Mucosa of gallbladder (tissue), 1 donor: ENCODE measurements around the gene SPESP1. TPM values are rescaled to one million over a fixed set of nuclear protein-coding genes. Genes with fewer than 3 reads are reported as not detected.
"Not testable (repeated sequence)": the region's sequence is repeated elsewhere in the genome, so short reads cannot be mapped to it uniquely, and the experiment has no call there.

Experiments
- DNase-seq: peaks from one replicate; pipeline ENCODE4 v3.0.0-alpha.2; 2020; ENCODE audit warnings: low spot score
- total RNA-seq: library from RNA; stranded (reverse); gene quantifications from one replicate; pipeline ENCODE4 v1.2.1, GENCODE V29; 2021
- donor health status: DM: no; HTN: no; CAD: no.

The SPESP1 gene
- total RNA-seq, 1 donor from 2014 or later = 5.9 TPM

DNA sequence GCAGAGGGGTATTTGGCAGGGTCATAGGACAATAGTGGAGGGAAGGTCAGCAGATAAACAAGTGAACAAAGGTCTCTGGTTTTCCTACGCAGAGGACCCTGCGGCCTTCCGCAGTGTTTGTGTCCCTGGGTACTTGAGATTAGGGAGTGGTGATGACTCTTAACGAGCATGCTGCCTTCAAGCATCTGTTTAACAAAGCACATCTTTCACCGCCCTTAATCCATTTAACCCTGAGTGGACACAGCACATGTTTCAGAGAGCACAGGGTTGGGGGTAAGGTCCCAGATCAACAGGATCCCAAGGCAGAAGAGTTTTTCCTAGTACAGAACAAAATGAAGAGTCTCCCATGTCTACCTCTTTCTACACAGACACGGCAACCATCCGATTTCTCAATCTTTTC, 33.4 kb downstream of the SPESP1 start:
- DNase-seq = not testable (repeated sequence)

DNA sequence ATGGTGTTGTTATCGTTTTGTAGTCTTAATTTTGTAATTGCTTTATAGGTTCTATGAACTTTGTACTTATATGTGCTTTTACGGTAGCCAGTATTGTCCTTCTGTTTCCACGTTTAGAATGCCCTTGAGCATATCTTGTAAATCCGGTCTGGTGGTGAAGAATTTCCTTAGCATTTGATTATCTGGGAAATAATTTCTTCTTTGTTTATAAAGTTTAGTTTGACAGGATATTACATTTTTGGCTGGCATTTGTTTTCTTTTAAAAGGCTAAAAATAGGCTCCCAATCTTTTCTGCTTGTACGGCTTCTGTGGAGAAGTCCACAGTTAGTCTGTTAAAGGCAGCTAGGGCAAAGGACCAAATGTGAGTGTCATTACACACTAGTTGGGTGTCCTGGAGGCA, 36.7 kb downstream of the SPESP1 start:
- DNase-seq = no peak

DNA sequence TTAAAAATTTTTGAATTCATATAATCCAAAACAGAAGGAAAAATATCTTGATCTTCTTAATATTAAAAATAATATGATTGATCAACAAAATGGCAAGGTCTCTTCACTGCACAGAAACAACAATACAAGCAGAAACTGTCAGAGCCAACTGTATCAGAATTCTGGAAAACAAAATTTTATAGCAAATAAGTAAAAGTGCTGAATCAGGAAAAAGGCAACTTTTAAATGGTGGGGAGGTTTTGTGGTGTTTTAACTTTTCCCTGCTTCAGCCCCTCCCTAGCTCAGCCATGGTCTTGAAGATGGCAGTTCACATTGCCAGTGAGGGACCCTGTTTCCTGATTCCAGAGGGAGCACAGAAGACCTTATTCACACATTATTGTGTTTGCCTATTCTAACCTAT, 37.6 kb downstream of the SPESP1 start:
- no peak for DNase-seq

DNA sequence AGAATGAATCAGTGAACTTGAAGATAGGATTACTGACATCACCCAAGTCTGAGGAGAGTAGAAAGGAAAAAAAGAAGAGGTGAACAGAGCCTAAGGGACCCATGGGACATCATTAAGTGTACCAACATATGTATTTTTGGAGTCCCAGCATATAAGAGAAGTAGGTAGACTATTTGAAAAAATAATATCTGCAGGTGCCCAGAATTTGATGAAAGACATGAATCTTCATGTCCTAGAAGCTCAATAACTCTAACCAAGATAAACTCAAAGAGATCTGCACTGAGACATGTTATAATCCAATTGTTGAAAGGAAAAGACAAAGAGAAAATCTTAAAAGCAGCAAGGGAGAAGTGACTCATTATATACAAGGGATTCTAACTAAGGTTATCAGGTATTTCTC, 39.0 kb downstream of the SPESP1 start:
- no peak for DNase-seq

DNA sequence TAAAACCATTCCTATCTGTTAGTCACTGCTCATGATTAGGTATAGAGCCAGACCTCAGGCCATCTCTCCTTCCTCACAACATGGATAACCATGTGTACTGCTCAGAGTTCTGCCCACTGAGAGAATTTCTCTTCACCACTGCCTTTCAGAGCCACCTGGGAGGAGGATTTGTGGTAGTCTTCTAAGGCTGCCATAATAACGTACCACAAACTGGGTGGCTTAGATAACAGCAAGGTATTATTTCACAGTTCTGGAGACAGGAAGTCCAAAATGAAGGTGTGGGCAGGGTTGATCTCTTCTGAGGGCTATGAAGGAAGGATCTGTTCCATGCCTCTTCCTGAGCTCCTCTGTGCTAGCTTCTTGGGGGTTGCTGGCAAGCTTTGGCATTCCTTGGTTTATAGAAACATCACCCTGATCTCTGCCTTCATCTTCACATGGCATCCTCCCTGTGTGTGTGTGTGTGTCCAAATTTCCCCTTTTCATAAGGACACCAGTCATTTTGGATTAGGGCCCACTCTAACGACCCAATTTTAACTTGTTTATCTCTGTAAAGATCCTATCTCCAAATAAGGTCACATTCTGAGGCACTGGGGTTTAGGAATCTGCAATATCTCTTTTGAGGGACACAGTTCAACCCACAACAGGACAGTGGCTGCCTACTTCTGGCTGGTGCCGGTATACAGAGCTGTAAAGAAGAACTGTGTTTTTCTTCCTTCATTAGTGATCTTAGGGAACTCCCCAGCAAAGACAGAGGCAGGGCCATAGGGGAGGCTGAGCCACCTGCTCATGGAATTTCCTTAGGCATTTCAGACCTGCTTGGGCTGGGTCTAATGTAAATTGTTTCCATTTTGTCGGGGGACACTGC, 42.1 kb downstream of the SPESP1 start:
- DNase-seq = no peak

DNA sequence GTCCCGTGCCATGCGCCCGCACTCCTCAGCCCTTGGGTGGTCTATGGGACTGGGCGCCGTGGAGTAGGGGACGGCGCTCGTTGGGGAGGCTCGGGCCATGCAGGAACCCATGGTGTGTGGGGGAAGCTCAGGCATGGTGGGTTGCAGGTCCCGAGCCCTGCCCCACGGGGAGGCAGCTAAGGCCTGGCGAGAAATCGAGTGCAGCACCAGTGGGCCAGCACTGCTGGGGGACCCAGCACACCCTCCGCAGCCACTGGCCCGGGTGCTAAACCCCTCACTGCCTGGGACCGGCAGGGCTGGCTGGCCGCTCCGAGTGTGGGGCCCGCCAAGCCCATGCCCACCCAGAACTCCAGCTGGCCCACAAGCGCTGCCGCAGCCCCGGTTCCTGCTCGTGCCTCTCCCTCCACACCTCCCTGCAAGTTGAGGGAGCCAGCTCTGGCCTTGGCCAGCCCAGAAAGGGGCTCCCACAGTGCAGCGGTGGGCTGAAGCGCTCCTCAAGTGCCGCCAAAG, 45.4 kb downstream of the SPESP1 start:
- not testable (repeated sequence) for DNase-seq

DNA sequence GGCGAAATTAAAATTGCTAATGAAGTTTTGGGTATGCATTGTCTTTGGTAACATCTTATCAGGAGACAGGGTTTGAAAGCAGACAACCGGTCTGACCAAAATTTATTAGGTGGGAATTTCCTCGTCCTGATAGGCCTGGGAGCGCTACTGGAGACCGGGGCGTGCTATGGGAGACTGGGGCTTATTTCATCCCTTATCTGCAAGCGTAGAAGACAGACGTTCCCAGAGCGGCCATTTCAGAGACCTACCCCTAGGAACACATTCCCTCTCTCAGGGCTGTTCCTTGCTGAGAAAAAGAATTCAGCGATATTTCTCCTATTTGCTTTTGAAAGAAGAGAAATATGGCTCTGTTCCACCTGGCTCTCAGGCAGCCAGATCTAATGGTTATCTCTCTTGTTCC, 47.1 kb downstream of the SPESP1 start:
- not testable (repeated sequence) for DNase-seq

DNA sequence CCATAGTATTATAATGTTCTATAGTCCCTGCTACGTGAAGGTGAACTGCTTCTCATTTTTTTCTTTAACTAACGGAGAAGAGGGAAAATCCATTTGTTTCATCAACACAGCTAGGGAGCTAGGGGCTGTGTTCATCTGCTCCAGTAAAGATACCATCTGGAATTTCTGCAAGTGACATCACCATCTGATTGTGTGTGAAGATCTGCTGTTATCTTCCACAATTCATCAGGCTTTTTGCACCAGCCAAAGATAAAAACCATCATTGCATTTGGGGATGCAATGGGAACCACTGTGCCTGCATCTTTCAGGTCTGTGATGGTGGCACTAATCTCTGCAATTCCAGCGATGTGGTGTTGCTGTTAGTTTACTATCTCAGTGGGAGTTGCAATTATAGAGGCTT, 48.7 kb downstream of the SPESP1 start:
- DNase-seq = no peak

DNA sequence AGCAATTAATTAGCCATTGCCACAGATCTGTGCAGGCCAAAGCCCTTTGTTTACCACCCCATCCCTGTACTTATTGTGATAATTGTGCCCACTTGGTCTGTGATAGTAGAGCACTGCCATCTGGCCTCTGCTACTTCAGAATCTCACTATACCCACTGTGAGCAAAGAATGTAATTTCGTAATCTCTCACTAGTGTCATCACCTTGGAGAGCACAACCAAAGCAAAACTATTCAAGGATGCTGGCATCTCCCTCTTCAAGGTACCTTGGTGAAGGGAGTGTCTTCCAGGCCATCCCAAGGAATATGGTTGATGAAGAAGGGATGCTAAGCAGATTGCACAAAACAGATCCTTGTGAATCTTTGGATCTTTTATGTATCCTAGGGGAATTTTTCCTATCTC, 49.5 kb downstream of the SPESP1 start:
- no peak for DNase-seq

DNA sequence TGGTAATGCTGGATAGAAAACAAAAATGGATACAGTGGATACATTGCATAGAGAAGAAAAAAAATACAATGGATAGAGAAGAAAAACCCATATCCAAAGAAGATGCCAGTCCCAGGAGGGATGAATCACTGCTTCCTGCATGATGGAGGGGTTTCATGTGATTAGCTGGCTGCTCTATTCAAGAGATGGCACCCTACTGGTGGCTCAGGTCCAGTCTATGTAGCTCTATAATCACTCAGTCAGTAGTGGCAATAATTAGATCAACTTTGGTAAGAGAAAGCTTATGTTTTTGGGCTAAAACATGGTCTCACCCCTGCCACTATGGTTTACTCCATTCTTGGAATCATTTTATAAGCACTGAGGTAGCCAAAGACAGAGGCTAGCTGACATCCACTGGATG, 50.5 kb downstream of the SPESP1 start:
- DNase-seq = no peak

DNA sequence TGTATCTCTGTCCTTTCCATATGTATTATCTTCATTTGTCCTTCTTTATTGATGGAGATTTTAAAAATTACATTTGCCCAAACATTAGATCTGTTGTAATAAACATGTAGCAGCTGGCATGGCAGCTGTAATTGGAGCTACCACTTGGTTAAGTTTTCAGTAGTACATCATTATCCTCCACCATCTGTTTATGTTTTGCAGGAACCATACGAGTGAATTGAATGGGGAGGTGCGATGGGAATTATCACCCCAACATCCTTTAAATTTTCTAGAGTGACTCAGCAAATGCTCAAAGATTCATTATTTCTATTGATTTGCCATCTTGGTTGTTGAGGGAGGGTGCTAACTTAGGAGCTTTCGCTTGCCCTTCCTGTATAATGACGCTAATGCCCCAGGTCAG, 51.6 kb downstream of the SPESP1 start:
- DNase-seq = no peak

DNA sequence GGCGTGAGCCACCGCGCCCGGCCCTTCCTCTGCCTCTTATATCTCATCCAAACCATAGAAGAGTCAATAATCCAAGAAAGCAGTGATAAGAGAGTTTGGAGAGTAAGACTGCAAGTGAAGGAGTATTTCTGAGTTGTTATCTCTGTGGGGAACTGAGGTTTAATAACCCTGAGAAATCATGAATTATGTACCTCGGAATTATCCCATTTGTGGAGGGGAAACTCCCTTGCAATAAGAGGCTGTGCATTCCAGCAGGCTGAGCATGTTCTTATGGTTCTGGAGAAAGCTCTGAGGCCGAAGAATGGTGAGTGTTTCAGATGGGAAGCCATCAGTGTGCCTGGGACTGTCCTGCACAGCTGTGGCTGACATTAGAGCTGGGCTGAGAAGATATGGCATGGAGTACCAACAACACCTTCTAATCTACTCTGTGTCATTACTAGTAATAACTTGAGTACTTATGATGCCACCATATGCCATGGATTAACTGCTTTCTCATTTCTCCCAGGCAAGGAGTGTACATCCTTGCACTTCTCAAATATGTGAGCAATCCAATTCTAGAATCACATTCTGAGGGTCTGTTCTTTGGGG, 52.7 kb downstream of the SPESP1 start:
- DNase-seq = no peak

DNA sequence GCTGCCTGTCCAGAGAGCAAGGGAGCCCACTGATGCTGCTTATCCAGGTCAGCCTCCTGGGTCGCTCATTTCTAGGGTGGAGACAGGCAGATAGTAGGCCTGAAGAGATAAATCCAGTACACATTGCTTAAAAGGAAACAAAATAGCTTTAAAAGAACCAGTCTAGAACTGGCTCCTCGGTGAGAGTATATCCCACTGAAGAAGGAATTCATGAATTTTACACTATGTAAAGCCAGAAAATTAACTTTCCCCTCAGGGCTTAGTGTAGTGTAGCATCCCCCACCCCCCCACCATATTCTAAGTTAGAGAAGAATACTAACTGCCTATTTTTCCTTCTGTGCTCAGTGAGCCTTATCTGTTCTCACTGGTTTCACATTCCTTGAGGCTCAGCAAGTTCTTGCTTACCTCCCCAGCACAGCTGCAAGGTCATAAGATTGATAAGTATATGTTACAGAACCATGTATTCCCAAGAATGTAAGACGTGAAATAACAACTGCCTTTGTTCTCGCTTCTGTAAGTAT, 53.7 kb downstream of the SPESP1 start:
- DNase-seq = no peak

DNA sequence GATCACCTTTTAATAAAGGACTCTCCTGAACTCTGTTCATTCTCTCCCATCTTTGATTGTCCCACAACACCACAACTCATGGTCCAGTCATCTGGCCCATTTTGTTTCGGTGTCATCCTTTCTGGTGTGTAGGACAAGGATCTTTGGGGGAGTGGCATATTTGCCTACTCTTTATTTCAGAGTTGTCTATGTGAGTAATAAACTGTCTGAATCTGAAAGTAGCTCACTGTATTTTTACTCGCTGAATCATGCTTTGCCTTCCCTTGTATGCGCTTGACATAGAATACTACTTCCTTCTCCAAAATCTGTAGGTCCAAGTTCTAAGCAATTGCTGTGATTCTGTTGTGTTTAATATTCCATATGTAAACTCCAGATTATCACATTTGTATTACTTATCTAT, 54.3 kb downstream of the SPESP1 start:
- no peak for DNase-seq

DNA sequence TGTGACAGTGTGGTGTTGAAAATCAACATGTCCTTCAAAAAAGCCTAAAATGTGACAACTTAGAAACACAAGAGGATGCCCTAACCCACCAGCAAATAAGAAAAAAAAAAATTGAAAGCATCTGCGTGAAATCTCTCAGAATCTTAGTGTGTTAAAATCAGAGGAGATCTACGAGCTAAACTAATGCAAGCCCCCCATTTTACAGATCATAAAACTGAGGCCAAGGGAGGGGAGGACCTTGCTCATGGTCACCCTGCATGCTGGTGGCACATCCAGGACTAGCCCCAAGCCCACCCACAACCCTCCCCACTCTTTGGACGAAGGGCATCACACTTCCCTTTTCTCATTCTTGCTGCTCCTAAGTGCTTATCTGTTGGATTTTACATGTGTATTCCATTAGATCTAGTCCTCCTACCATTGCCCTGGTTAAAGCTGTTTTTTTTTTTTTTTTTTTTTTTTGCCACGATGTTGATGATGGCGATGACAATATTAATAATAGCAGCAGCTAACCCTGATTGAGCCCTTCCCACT, 55.1 kb downstream of the SPESP1 start:
- DNase-seq = no peak

DNA sequence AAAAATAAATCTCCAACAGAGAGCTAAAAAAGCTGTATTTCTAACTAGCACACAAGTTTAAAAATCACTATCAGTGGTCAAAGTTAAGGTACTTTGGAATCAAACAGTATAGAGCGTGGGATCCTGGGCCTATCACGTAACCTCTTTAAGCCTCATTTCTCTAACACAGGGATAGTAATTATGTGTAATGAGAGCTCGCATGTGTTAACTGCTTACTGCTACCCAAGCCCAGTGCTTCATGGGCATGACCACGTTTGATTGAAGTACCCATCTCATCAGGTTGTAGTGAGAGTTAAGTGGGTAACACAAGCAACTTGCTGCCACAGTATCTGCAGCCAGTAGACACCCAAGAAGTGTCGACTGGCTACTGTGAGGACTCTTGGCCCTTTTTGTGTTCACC, 56.0 kb downstream of the SPESP1 start:
- DNase-seq = no peak

DNA sequence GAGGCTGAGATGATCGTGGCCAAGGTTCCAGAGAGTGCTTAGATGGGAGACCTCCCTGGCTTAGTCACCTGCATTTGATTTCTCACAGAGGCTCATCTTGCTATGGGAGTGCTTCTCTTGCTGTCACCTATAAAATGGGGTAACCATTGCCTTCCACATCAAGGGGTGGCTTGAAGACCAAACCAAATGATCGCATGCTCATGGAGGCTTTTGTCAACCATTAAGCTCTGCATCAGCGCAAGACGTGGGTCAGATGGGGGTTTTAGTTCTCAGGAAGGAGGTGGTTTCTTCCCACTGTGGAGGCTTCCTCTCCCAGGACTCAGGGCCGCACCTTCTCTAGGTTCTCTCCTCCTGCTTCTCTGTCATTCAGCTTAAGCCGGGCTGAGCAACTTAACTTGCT, 56.8 kb downstream of the SPESP1 start:
- DNase-seq = no peak

DNA sequence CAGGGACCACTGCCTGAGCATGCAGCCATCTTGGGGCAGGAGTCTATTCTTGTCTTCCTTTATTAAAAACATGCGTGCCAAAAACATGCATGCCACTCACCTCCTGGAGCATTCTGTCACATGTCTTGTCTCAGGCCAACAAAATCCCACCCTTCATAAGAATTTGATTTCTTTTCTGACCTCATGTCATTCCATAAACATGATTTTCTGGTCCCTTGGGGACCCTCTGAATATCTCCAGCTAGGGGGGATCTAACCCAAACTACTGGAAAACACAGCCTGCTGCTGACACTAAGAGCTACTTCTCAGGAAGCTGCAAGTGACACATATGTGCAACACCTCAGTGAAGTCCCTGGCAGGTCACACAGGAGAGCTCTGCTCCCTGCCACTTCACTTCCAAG, 57.4 kb downstream of the SPESP1 start:
- DNase-seq = no peak

DNA sequence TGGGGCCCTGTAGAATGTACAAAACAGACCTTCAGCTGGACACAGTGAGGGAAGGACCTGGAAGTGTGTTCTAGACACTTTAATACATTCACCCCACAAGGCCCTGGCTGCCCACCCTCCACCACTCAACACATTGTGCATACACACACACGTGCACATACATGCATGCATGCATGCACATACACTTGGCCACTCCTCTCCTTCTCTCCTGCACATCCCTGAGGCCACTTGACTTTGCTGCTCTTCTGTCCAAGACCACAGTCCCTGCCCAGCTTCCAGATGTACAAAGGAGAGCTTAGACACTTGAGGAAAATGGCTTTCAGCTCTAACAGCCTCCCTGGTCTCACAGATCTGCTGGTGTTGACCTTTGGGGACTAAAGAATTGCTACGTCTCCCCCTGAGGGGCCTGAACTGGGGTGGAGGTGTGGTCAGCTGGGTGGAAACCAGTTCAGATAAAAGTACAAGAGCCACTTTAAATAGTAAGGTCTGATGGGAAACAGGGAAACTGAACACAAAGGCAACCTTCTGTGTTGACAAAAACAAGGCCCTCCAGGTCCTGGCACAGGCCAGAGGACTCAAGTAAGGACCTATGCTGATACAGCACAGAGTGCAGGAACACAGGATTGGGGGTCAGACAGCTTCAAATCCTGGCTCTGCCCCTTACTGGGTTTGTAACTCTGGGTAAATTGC, 59.4 kb downstream of the SPESP1 start:
- DNase-seq = no peak

DNA sequence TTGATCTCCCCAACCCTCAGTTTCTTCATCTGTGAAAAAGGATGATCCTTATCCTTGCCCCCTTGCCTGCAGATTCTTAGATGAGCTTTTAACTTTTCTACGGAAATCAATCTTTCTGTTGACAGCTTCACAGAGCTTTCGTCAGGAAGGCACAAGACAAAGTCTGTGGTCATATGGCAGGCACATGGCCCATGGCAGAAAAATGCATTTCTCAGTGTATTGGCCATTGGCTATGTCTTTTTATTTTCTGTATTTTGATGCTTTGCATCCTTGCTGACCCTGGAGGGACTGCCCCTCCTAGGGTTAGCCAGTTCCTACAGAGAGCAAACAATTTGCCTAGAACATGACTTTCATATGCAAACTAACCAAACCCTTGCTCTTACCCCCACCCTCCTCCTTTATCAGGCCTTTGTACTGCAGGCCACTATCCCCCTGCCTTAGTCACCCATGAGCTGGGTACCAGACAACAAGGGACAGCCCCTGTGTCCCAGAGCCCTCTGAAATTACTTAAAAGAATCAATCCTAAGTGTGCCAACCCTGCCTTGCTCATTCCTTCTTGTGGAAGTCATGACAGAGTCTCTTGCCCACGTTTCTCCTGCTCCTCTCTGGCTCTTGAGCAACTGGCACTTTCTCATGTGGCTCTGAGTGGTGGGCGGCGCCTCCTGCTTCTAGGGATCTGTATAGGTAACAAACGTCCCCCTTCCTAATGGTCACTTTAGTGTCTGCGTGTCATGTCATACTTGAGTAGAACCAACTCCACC, 60.1 kb downstream of the SPESP1 start:
- DNase-seq = no peak

DNA sequence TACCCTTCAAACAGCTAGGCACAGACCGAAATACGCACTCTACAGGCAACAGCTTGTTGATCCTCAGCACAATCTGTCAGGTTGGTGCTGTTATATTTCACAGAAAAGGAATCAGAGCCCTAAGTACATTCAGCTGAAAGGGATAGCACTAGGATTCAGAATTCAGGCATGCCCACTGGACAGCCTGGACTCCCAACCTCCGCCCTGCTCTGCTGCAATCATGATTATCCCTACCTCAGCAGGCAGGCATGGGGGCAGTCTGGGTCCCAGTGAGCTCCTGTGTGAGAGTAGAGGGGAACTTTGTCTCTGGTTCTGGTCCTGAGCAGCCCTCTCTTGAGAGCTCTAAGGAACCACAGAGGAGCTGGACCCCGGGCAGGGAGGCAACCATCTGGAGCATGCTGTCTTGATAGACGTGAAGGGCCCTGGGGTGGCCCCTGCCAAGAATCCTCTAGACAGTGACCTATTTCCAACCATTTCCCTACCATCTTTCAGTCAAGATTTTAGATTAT, 60.7 kb downstream of the SPESP1 start:
- no peak for DNase-seq
